GM20000 (cell line): Measurements from ENCODE around the gene LAP3.

Experiments
- DNase-seq: peaks from one replicate; pipeline ENCODE4 v3.0.0; 2012; ENCODE audit warnings: low spot score
- CTCF ChIP-seq: IDR thresholded peaks from 2 replicates; pipeline ENCODE4 v1.5.1; 2012; ENCODE audit warnings: mild to moderate bottlenecking, control low read depth; ENCODE audit errors: extremely low read depth, missing control alignments

LAP3 gene

GRCh38 chr4:17554568-17554967 is 22.4 kb upstream of the LAP3 start:
- no peak for DNase-seq
- no peak for TF ChIP-seq CTCF

- DNase-seq = no peak
- no peak for TF ChIP-seq CTCF
These were observed 20.5 kb upstream of the LAP3 start for GRCh38 chr4:17556498-17556897.

GRCh38 chr4:17557880-17558279 is 19.1 kb upstream of the LAP3 start:
- TF ChIP-seq CTCF = no peak
- DNase-seq = no peak

DNA sequence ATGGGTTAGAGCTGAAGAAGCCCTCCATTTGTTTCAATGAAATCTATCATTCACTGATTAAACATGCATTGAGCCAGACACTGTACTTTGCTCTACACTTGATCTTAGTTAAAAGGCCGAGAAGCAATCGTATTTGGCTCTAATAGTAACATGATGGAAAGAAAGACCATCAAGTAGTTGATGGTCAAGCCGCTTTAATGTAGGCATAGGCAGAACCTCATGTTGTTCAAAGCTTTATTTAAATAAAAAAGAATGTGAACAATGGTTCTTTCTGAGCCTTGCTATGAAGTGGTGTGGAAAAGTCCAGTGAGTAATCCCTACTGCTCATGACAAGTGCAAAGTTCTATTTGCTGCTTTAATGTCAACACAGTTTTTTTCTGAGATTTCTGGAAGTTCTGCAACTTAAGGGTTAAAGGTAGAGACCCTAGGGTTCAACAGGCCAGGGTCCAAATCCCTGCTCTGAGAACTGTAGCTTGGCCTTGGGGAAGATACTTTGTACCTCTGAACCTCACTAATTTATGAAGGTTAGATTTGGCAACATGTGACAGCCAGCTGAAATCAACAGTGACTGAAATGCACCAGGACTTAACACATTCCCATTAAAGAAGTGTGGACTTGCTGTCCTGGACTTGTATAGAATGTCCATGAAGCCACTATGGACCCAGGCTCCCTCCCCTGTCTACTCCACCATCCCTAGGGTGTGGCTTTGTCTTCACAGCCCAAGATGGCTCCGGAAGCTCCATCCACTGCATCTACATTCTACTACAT is 17.9 kb upstream of the LAP3 start:
- TF ChIP-seq CTCF = no peak
- no peak for DNase-seq

- no peak for TF ChIP-seq CTCF
- DNase-seq = no peak
These were observed 17.3 kb upstream of the LAP3 start for GRCh38 chr4:17559709-17560048.

GRCh38 chr4:17560065-17560673 is 16.8 kb upstream of the LAP3 start:
- no peak for DNase-seq
- TF ChIP-seq CTCF = no peak

GRCh38 chr4:17561195-17561909 is 15.6 kb upstream of the LAP3 start:
- no peak for TF ChIP-seq CTCF
- no peak for DNase-seq
